ENCODE results near the gene ABCC10. TPM values are rescaled to one million over a fixed set of nuclear protein-coding genes. Genes with fewer than 3 reads are reported as not detected.
"Not testable (repeated sequence)": the region's sequence is repeated elsewhere in the genome, so short reads cannot be mapped to it uniquely, and the experiment has no call there.

Gene ABCC10
- total and polyA plus RNA-seq, 12 donors, result 7.1 to 44.3 (median 10.9) TPM

GRCh38 chr6:43455531-43456428 is 28.4 kb downstream of the ABCC10 start, which contains the start of gene DLK2:
Gene DLK2 (minus strand): TSS chr6:43455548. CDS start chr6:43454825, 723 bp downstream.
- TF ChIP-seq CTCF (IDR thresholded peaks at IDR 0.05), result no peak
- peak within 1 kb of the TSS; percentile 28 to 60 (median 56) for H3K4me3 ChIP-seq
- WGBS, 2 donors, result 4 to 5% methylated on average over 36 to 55 of the region's 55 CpGs
- H3K27me3 ChIP-seq, result peaks cover 0 to 57% (median 12%) of the 10 kb centered on the region in 7 donors
- DNase-seq (no peak), ATAC-seq (no peak)
- H3K36me3 ChIP-seq, result peaks cover 0 to 28% (median 3%) of the 10 kb centered on the region in 9 donors
- H3K4me1 ChIP-seq, result peaks cover 0 to 22% (median 12%) of the 10 kb centered on the region in 9 donors
- peak within 1 kb of the TSS in 2 of 10 donors; percentile 13 to 62 for H3K27ac ChIP-seq
- intact Hi-C loops (cut with DNase I), result loop anchor here in 6 of 10 donors (2.0 to 5.0 kb wide), 5 partner anchors 37 to 51 kb away; no protein-coding TSS in a partner anchor
- no peaks in the 10 kb centered on the region for H3K9me3 ChIP-seq

GRCh38 chr6:43457643-43458042 is 30.3 kb downstream of the ABCC10 start:
- Histone ChIP-seq H3K27me3 (peaks cover 0 to 74% (median 14%) of the 10 kb centered on the region in 7 donors), H3K9me3 (no peaks in the 10 kb centered on the region), H3K4me3 (no peak overlapping the region), H3K36me3 (peaks cover 0 to 9% (median 0%) of the 10 kb centered on the region in 9 donors), H3K4me1 (peaks cover 0 to 17% (median 12%) of the 10 kb centered on the region in 9 donors), H3K27ac (no peak overlapping the region)
- intact Hi-C loops (cut with DNase I), result loop anchor here in 2 of 10 donors (5.0 kb wide), 1 partner anchor 40 kb away; no protein-coding TSS in a partner anchor
- no peak for TF ChIP-seq CTCF (IDR thresholded peaks at IDR 0.05)
- ATAC-seq, result no peak
- WGBS, 2 donors, result 63 to 75% methylated on average over 9 of the region's 9 CpGs
- no peak for DNase-seq

- intact Hi-C loops (cut with DNase I), result loop anchor here in 2 of 10 donors (5.0 kb wide), 1 partner anchor 39 kb away; no protein-coding TSS in a partner anchor
- peaks cover 0 to 17% (median 12%) of the 10 kb centered on the region in 9 donors for H3K4me1 ChIP-seq
- H3K9me3 ChIP-seq, H3K27ac ChIP-seq, ATAC-seq, H3K4me3 ChIP-seq, DNase-seq, H3K36me3 ChIP-seq: not testable (repeated sequence)
- WGBS, 2 donors, result 96 to 98% methylated on average over 15 of the region's 15 CpGs
- peaks cover 0 to 79% (median 15%) of the 10 kb centered on the region in 7 donors for H3K27me3 ChIP-seq
These were observed 30.8 kb downstream of the ABCC10 start for GRCh38 chr6:43458154-43458553.

GRCh38 chr6:43459535-43459934 is 32.2 kb downstream of the ABCC10 start:
- DNase-seq (no peak), ATAC-seq (no peak)
- intact Hi-C loops (cut with DNase I), result loop anchor here in 2 of 10 donors (5.0 kb wide), 1 partner anchor 38 kb away; no protein-coding TSS in a partner anchor
- no peaks in the 10 kb centered on the region for H3K36me3 ChIP-seq
- H3K27ac ChIP-seq, result no peak overlapping the region
- H3K27me3 ChIP-seq, result peaks cover 0 to 85% (median 19%) of the 10 kb centered on the region in 7 donors
- no peaks in the 10 kb centered on the region for H3K9me3 ChIP-seq
- no peak overlapping the region for H3K4me3 ChIP-seq
- TF ChIP-seq CTCF (IDR thresholded peaks at IDR 0.05), result no peak
- peaks cover 0 to 13% (median 10%) of the 10 kb centered on the region in 9 donors for H3K4me1 ChIP-seq
- 85 to 89% methylated on average over 1 of the region's 1 CpG for WGBS, 2 donors

All from heart right ventricle (tissue), 16 donors.